Activated CD8-positive, alpha-beta memory T cell treated with anti-CD3 and anti-CD28 coated beads, Interleukin-2, amount 10 ng/mL, durations not matched to agents 7 days and 5 days (primary cell): Measurements from ENCODE around the gene POLR2H. TPM values are rescaled to one million over a fixed set of nuclear protein-coding genes. Genes with fewer than 3 reads are reported as not detected.

Source experiments
- ATAC-seq: fragments of 150-1000 bp; cut with Tn5 transposase; one replicate; pipeline ENCODE4 v1.10.0; 2021; ENCODE audit warnings: moderate library complexity
- CTCF ChIA-PET: fragments of 350-600 bp; sonication (Branson Sonifier 250); formaldehyde crosslinking; loops from one replicate; lab custom pipeline; 2021; ENCODE audit warnings: antibody characterized with exemption; lab: Charles Lee
- DNase-seq: peaks from one replicate; pipeline ENCODE4 v3.0.0-alpha.2; 2020
- H3K27ac Mint-ChIP-seq: one replicate; pipeline ENCODE4 v1.8.0; 2021; ENCODE audit warnings: mild to moderate bottlenecking, mixed read lengths
- H3K27me3 Mint-ChIP-seq: one replicate; pipeline ENCODE4 v1.8.0; 2021; ENCODE audit warnings: mixed read lengths
- H3K36me3 Mint-ChIP-seq: one replicate; pipeline ENCODE4 v1.8.0; 2021; ENCODE audit warnings: mild to moderate bottlenecking, mixed read lengths
- H3K4me1 Mint-ChIP-seq: one replicate; pipeline ENCODE4 v1.8.0; 2021; ENCODE audit warnings: mixed read lengths
- H3K4me3 Mint-ChIP-seq: one replicate; pipeline ENCODE4 v1.8.0; 2021; ENCODE audit warnings: mild to moderate bottlenecking, moderate library complexity, mixed read lengths
- H3K9me3 Mint-ChIP-seq: one replicate; pipeline ENCODE4 v1.8.0; 2022; ENCODE audit warnings: low read depth, mixed read lengths
- total RNA-seq, 2 experiments: library from RNA; stranded (reverse); gene quantifications; one replicate each; pipeline ENCODE4 v1.2.3, GENCODE V29; 2021

The POLR2H gene
- total RNA-seq: 100 to 1,000 TPM in 1 of 2 experiments, 10 to 100 TPM in 1; 84.3 to 104 TPM

GRCh38 chr3:184361532-184361931 lies at the start of gene POLR2H, which contains the start of gene CLCN2:
TSS of gene POLR2H (plus strand) at chr3:184361710. CDS start at chr3:184363493, 1,783 bp downstream.
TSS of gene CLCN2 (minus strand) at chr3:184361605. CDS start at chr3:184361479, 126 bp downstream.
- Mint-ChIP-seq H3K27me3 (peaks cover 5% of the 10 kb centered on the region), H3K9me3 (no peaks in the 10 kb centered on the region), H3K27ac (peak within 1 kb of the TSS; percentile 96), H3K36me3 (peaks cover 18% of the 10 kb centered on the region), H3K4me1 (peaks cover 31% of the 10 kb centered on the region), H3K4me3 (peak within 1 kb of the TSS; percentile 94)
- CTCF ChIA-PET: interaction anchor here (0.8 to 1.7 kb wide), 8 partner anchors 9 to 200 kb away, joined by 3 to 11 read pairs (median 3); partner anchors contain the start of gene EPHB3
- ATAC-seq: peak; percentile 50
- DNase-seq: peak; percentile 61

GRCh38 chr3:184314363-184314699 lies 47.2 kb upstream of the POLR2H start, which contains the start of gene EIF4G1:
TSS of gene EIF4G1 (plus strand) at chr3:184314606. CDS start at chr3:184315797, 1,191 bp downstream.
- Mint-ChIP-seq H3K4me1 (peaks cover 28% of the 10 kb centered on the region), H3K27me3 (no peaks in the 10 kb centered on the region), H3K36me3 (peaks cover 24% of the 10 kb centered on the region), H3K4me3 (peak within 1 kb of the TSS; percentile 86), H3K9me3 (no peaks in the 10 kb centered on the region), H3K27ac (peak within 1 kb of the TSS; percentile 87)
- DNase-seq: peak; percentile 94
- ATAC-seq: peak; percentile 87
- CTCF ChIA-PET: no interaction called here

- Mint-ChIP-seq H3K27me3 (no peaks in the 10 kb centered on the region), H3K4me3 (peak overlapping the region; percentile 86), H3K9me3 (no peaks in the 10 kb centered on the region), H3K27ac (peak overlapping the region; percentile 87), H3K4me1 (peaks cover 30% of the 10 kb centered on the region), H3K36me3 (peaks cover 25% of the 10 kb centered on the region)
- ATAC-seq: peak; percentile 50
- DNase-seq: peak; percentile 65
- CTCF ChIA-PET: interaction anchor here (1.0 to 1.5 kb wide), 2 partner anchors 12 to 47 kb away, joined by 3 read pairs; partner anchors contain the start of genes CLCN2 and POLR2H
These were observed 46.6 kb upstream of the POLR2H start for GRCh38 chr3:184314700-184315542.

- Mint-ChIP-seq H3K9me3 (no peaks in the 10 kb centered on the region), H3K4me3 (peak overlapping the region; percentile 86), H3K27ac (peak overlapping the region; percentile 87), H3K4me1 (peaks cover 30% of the 10 kb centered on the region), H3K27me3 (no peaks in the 10 kb centered on the region), H3K36me3 (peaks cover 24% of the 10 kb centered on the region)
- DNase-seq (peak; percentile 48), ATAC-seq (no peak)
- CTCF ChIA-PET: interaction anchor here (1.0 to 1.9 kb wide), 4 partner anchors 9 to 46 kb away, joined by 3 to 6 read pairs (median 4); partner anchors contain the start of genes CLCN2 and POLR2H
These were observed 46.0 kb upstream of the POLR2H start for GRCh38 chr3:184315543-184315867.

- Mint-ChIP-seq H3K4me3 (peak overlapping the region; percentile 86), H3K27ac (peak overlapping the region; percentile 87), H3K9me3 (no peaks in the 10 kb centered on the region)
These were observed 45.4 kb upstream of the POLR2H start for GRCh38 chr3:184315871-184316661.

GRCh38 chr3:184316792-184317191 lies 44.7 kb upstream of the POLR2H start:
- ATAC-seq: no peak
- DNase-seq: no peak
- Mint-ChIP-seq H3K9me3 (no peaks in the 10 kb centered on the region), H3K36me3 (peaks cover 37% of the 10 kb centered on the region), H3K27me3 (no peaks in the 10 kb centered on the region), H3K27ac (peak overlapping the region; percentile 87), H3K4me1 (peaks cover 30% of the 10 kb centered on the region), H3K4me3 (peak overlapping the region; percentile 86)
- CTCF ChIA-PET: interaction anchor here (1.7 to 1.9 kb wide), 3 partner anchors 11 to 55 kb away, joined by 4 to 6 read pairs (median 5); no protein-coding TSS in a partner anchor

More at GRCh38 chr3:184315871-184316661, 45.4 kb upstream of the POLR2H start:
- no peak for ATAC-seq
- DNase-seq: no peak
- Mint-ChIP-seq H3K36me3 (peaks cover 30% of the 10 kb centered on the region), H3K4me1 (peaks cover 30% of the 10 kb centered on the region), H3K27me3 (no peaks in the 10 kb centered on the region)
- CTCF ChIA-PET: interaction anchor here (1.0 to 1.9 kb wide), 4 partner anchors 10 to 46 kb away, joined by 3 to 6 read pairs (median 4); partner anchors contain the start of genes CLCN2 and POLR2H

DNA sequence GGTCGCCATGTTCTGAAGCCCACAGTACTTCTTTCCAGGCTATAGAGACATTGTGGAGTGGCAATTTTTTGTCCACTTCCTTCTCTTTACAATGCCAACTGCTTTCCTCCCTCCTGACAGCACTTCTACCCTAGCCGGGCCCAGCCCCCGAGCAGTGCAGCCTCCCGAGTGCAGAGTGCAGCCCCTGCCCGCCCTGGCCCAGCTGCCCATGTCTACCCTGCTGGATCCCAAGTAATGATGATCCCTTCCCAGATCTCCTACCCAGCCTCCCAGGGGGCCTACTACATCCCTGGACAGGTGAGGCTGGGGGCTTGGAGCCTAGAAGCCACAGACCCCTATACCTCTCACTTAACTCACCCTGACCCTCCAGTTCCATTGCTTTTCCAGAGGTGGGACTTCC lies 44.3 kb upstream of the POLR2H start:
- Mint-ChIP-seq H3K27ac (no peak overlapping the region), H3K27me3 (no peaks in the 10 kb centered on the region), H3K9me3 (no peaks in the 10 kb centered on the region), H3K4me3 (peak overlapping the region; percentile 86), H3K4me1 (peaks cover 30% of the 10 kb centered on the region), H3K36me3 (peaks cover 38% of the 10 kb centered on the region)
- CTCF ChIA-PET: interaction anchor here (1.7 to 1.9 kb wide), 3 partner anchors 11 to 54 kb away, joined by 4 to 6 read pairs (median 5); no protein-coding TSS in a partner anchor
- DNase-seq: no peak
- no peak for ATAC-seq

DNA sequence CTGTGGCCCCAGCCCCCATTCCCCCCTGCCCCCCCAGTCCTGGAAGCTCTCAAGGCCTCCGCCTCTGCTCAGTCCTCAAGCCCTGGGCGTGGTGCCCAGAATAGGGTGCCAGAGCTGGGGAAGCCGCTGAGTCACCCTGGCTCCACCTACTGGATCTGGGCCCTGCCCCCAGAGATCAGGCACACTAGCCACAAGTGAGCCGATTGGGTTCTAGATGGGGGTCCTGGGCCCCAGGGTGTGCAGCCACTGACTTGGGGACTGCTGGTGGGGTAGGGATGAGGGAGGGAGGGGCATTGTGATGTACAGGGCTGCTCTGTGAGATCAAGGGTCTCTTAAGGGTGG lies 41.4 kb upstream of the POLR2H start:
- H3K9me3 Mint-ChIP-seq: no peaks in the 10 kb centered on the region
- H3K4me3 Mint-ChIP-seq: no peak overlapping the region
- peaks cover 29% of the 10 kb centered on the region for H3K4me1 Mint-ChIP-seq
- H3K36me3 Mint-ChIP-seq: peaks cover 61% of the 10 kb centered on the region
- H3K27ac Mint-ChIP-seq: no peak overlapping the region
- DNase-seq (no peak), ATAC-seq (no peak)
- H3K27me3 Mint-ChIP-seq: no peaks in the 10 kb centered on the region
- CTCF ChIA-PET: interaction anchor here (1.4 to 1.5 kb wide), 2 partner anchors 18 to 34 kb away, joined by 3 to 4 read pairs; partner anchors contain the start of gene FAM131A

DNA sequence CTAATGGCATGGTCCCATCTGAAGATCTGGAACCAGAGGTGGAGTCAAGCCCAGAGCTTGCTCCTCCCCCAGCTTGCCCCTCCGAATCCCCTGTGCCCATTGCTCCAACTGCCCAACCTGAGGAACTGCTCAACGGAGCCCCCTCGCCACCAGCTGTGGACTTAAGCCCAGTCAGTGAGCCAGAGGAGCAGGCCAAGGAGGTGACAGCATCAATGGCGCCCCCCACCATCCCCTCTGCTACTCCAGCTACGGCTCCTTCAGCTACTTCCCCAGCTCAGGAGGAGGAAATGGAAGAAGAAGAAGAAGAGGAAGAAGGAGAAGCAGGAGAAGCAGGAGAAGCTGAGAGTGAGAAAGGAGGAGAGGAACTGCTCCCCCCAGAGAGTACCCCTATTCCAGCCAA lies 39.8 kb upstream of the POLR2H start:
- DNase-seq (no peak), ATAC-seq (no peak)
- Mint-ChIP-seq H3K4me3 (no peak overlapping the region), H3K36me3 (peaks cover 70% of the 10 kb centered on the region), H3K27ac (no peak overlapping the region), H3K9me3 (no peaks in the 10 kb centered on the region), H3K27me3 (no peaks in the 10 kb centered on the region), H3K4me1 (peaks cover 25% of the 10 kb centered on the region)
- CTCF ChIA-PET: no interaction called here

GRCh38 chr3:184322731-184323487 lies 38.6 kb upstream of the POLR2H start:
- H3K27ac Mint-ChIP-seq: no peak overlapping the region
- no peaks in the 10 kb centered on the region for H3K9me3 Mint-ChIP-seq
- CTCF ChIA-PET: no interaction called here
- DNase-seq (no peak), ATAC-seq (no peak)
- peaks cover 72% of the 10 kb centered on the region for H3K36me3 Mint-ChIP-seq
- no peaks in the 10 kb centered on the region for H3K27me3 Mint-ChIP-seq
- H3K4me1 Mint-ChIP-seq: peaks cover 12% of the 10 kb centered on the region
- no peak overlapping the region for H3K4me3 Mint-ChIP-seq

GRCh38 chr3:184323696-184324095 lies 37.8 kb upstream of the POLR2H start:
- no peak overlapping the region for H3K4me3 Mint-ChIP-seq
- H3K9me3 Mint-ChIP-seq: no peaks in the 10 kb centered on the region
- peaks cover 75% of the 10 kb centered on the region for H3K36me3 Mint-ChIP-seq
- CTCF ChIA-PET: no interaction called here
- DNase-seq (no peak), ATAC-seq (no peak)
- H3K27me3 Mint-ChIP-seq: no peaks in the 10 kb centered on the region
- H3K4me1 Mint-ChIP-seq: peaks cover 9% of the 10 kb centered on the region
- no peak overlapping the region for H3K27ac Mint-ChIP-seq

DNA sequence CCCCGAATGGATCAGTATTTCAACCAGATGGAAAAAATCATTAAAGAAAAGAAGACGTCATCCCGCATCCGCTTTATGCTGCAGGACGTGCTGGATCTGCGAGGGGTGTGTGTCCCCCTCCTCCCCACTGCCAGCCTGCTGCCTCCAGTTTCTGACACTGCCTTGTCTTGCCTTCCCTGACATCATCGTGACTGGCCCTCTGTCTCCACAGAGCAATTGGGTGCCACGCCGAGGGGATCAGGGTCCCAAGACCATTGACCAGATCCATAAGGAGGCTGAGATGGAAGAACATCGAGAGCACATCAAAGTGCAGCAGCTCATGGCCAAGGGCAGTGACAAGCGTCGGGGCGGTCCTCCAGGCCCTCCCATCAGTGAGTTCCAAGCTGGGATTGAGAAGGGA lies 36.2 kb upstream of the POLR2H start:
- Mint-ChIP-seq H3K4me3 (no peak overlapping the region), H3K27ac (no peak overlapping the region), H3K4me1 (peaks cover 3% of the 10 kb centered on the region), H3K27me3 (no peaks in the 10 kb centered on the region), H3K9me3 (no peaks in the 10 kb centered on the region), H3K36me3 (peaks cover 80% of the 10 kb centered on the region)
- DNase-seq: no peak
- ATAC-seq: no peak
- CTCF ChIA-PET: no interaction called here
